Activated B cell treated with CpG ODN at 0.5 μM for 24 hours (primary cell): ENCODE results near the gene GPR162. TPM values are rescaled to one million over a fixed set of nuclear protein-coding genes. Genes with fewer than 3 reads are reported as not detected.
A peak's percentile ranks its signal among the peaks of the same experiment; 100 is the strongest.

Source experiments
- ATAC-seq: fragments of 200-7000 bp; cut with Tn5 transposase; one replicate; pipeline ENCODE4 v1.10.0; 2021; ENCODE audit warnings: low read depth, mild to moderate bottlenecking, moderate library complexity
- CTCF ChIA-PET: fragments of 350-600 bp; sonication (Branson Sonifier 250); formaldehyde crosslinking; loops from one replicate; lab custom pipeline; 2021; ENCODE audit warnings: antibody characterized with exemption; lab: Charles Lee
- POLR2A ChIA-PET: fragments of 350-600 bp; sonication (Branson Sonifier 250); formaldehyde crosslinking; loops from one replicate; lab custom pipeline; 2021; ENCODE audit warnings: antibody characterized with exemption; lab: Charles Lee
- DNase-seq: peaks from one replicate; pipeline ENCODE4 v3.0.0; 2022
- H3K27ac Mint-ChIP-seq: one replicate; pipeline ENCODE4 v1.8.0; 2020; ENCODE audit warnings: mixed read lengths
- H3K27me3 Mint-ChIP-seq: one replicate; pipeline ENCODE4 v1.8.0; 2021; ENCODE audit warnings: mixed read lengths
- H3K36me3 Mint-ChIP-seq: one replicate; pipeline ENCODE4 v1.8.0; 2021; ENCODE audit warnings: low read depth, mixed read lengths
- H3K4me1 Mint-ChIP-seq: one replicate; pipeline ENCODE4 v1.8.0; 2021; ENCODE audit warnings: mixed read lengths
- H3K4me3 Mint-ChIP-seq: one replicate; pipeline ENCODE4 v1.8.0; 2020; ENCODE audit warnings: mild to moderate bottlenecking, mixed read lengths
- H3K9me3 Mint-ChIP-seq: one replicate; pipeline ENCODE4 v1.8.0; 2020; ENCODE audit warnings: mixed read lengths
- CTCF ChIP-seq: fragments of 200-600 bp; IDR thresholded peaks from one replicate; pipeline ENCODE4 v1.8.0; 2022; ENCODE audit warnings: antibody characterized with exemption, mild to moderate bottlenecking
- intact Hi-C: fragments of 100-400 bp; cut with micrococcal nuclease; formaldehyde crosslinking; loops from one replicate; pipeline ENCODE4 v1.15.1; 2024
- total RNA-seq: library from RNA; stranded (reverse); gene quantifications from 2 replicates; pipeline ENCODE4 v1.2.3, GENCODE V29; 2022

GPR162 gene
- total RNA-seq, 1 donor from 2014 or later: not detected

GRCh38 chr12:6866163-6866919 is 44.7 kb downstream of the GPR162 start:
- Mint-ChIP-seq H3K4me1 (peaks cover 40% of the 10 kb centered on the region), H3K27ac (peak overlapping the region; percentile 84), H3K36me3 (peaks cover 67% of the 10 kb centered on the region), H3K9me3 (no peaks in the 10 kb centered on the region), H3K4me3 (peak overlapping the region; percentile 89), H3K27me3 (no peaks in the 10 kb centered on the region)
- intact Hi-C loops: loop anchor here (2.0 kb wide), 1 partner anchor 772 kb away; no protein-coding TSS in a partner anchor
- DNase-seq (no peak), ATAC-seq (no peak)
- ChIA-PET POLR2A (interaction anchor here (0.8 to 11.1 kb wide), 11 partner anchors 11 to 273 kb away, joined by 3 to 190 read pairs (median 5); partner anchors contain the start of genes C12orf57, CDCA3, COPS7A and MLF2), CTCF (interaction anchor here (0.6 to 3.4 kb wide), 3 partner anchors 14 to 25 kb away, joined by 3 to 34 read pairs (median 6); partner anchors contain the start of genes CDCA3 and USP5)
- TF ChIP-seq CTCF: no peak

GRCh38 chr12:6866920-6867412 is 45.3 kb downstream of the GPR162 start:
- DNase-seq (no peak), ATAC-seq (no peak)
- no peaks in the 10 kb centered on the region for H3K27me3 Mint-ChIP-seq
- peaks cover 46% of the 10 kb centered on the region for H3K4me1 Mint-ChIP-seq
- intact Hi-C loops: loop anchor here (1.0 to 2.0 kb wide), 3 partner anchors 15 to 772 kb away; partner anchors contain the start of genes LPCAT3 and USP5
- no peak for TF ChIP-seq CTCF
- ChIA-PET POLR2A (interaction anchor here (0.8 to 11.1 kb wide), 17 partner anchors 8 to 374 kb away, joined by 3 to 190 read pairs (median 5); partner anchors contain the start of genes C12orf57, CDCA3, COPS7A and MLF2), CTCF (interaction anchor here (1.6 to 3.4 kb wide), 3 partner anchors 14 to 71 kb away, joined by 4 to 34 read pairs (median 6); partner anchors contain the start of genes CDCA3 and USP5)
- peaks cover 66% of the 10 kb centered on the region for H3K36me3 Mint-ChIP-seq
- peak overlapping the region; percentile 89 for H3K4me3 Mint-ChIP-seq
- H3K9me3 Mint-ChIP-seq: no peaks in the 10 kb centered on the region
- H3K27ac Mint-ChIP-seq: peak overlapping the region; percentile 84

- intact Hi-C loops: loop anchor here (1.0 to 2.0 kb wide), 3 partner anchors 15 to 771 kb away; partner anchors contain the start of genes LPCAT3 and USP5
- POLR2A ChIA-PET: interaction anchor here (0.6 to 11.1 kb wide), 22 partner anchors 9 to 424 kb away, joined by 3 to 190 read pairs (median 3); partner anchors contain the start of genes C12orf57, CDCA3, COPS7A and EMG1
- peaks cover 66% of the 10 kb centered on the region for H3K36me3 Mint-ChIP-seq
Measured at GRCh38 chr12:6867413-6868210, 46.0 kb downstream of the GPR162 start, which contains the start of gene TPI1. Gene TPI1 (plus strand): TSS chr12:6867531. CDS start chr12:6867567, 36 bp downstream.

More at GRCh38 chr12:6867413-6868210, 46.0 kb downstream of the GPR162 start, which contains the start of gene TPI1:
- Mint-ChIP-seq H3K9me3 (no peaks in the 10 kb centered on the region), H3K4me1 (peaks cover 51% of the 10 kb centered on the region), H3K27ac (peak within 1 kb of the TSS; percentile 84), H3K27me3 (no peaks in the 10 kb centered on the region), H3K4me3 (peak within 1 kb of the TSS; percentile 89)
- CTCF ChIA-PET: interaction anchor here (0.6 to 3.4 kb wide), 6 partner anchors 15 to 241 kb away, joined by 4 to 34 read pairs (median 8); partner anchors contain the start of genes C1RL, CDCA3, MLF2 and USP5
- DNase-seq: peak; percentile 65
- no peak for TF ChIP-seq CTCF
- ATAC-seq: peak; percentile 78
